DND-41 (cell line): ENCODE measurements around the gene LCT.

Experiments
- ATAC-seq: fragments of 200-7000 bp; cut with Tn5 transposase; 3 replicates; pipeline ENCODE4 v1.9.1; 2021; ENCODE audit warnings: low read depth; ENCODE audit not compliant: insufficient read depth
- DNase-seq: peaks from one replicate; pipeline ENCODE4 v3.0.0-alpha.2; 2020
- H2AFZ ChIP-seq: 2 replicates; pipeline ENCODE4 v1.6.0; 2012; ENCODE audit warnings: low read depth, low read length
- H3K27ac ChIP-seq: 2 replicates; pipeline ENCODE4 v1.5.1; 2012; ENCODE audit warnings: low read length, inconsistent platforms
- H3K27me3 ChIP-seq: fragments of 200-600 bp; sonication (generic); 2 replicates; pipeline ENCODE4 v1.6.0; 2012; ENCODE audit warnings: low read length, mild to moderate bottlenecking, inconsistent platforms; ENCODE audit not compliant: insufficient read depth, poor library complexity
- H3K36me3 ChIP-seq: 2 replicates; pipeline ENCODE4 v1.5.1; 2012; ENCODE audit warnings: low read length, inconsistent platforms; ENCODE audit not compliant: insufficient read depth
- H3K4me1 ChIP-seq: 2 replicates; pipeline ENCODE4 v1.5.1; 2012; ENCODE audit warnings: mild to moderate bottlenecking, low read length; ENCODE audit not compliant: insufficient read depth
- H3K4me2 ChIP-seq: 2 replicates; pipeline ENCODE4 v1.6.0; 2012; ENCODE audit warnings: mild to moderate bottlenecking, moderate library complexity, low read length, inconsistent platforms; ENCODE audit not compliant: insufficient read depth
- H3K4me3 ChIP-seq, 2 experiments: fragments of 200-600 bp in 1 of 2; shearing (Covaris generic) in 1 of 2; 2 replicates each; pipeline ENCODE4 v1.5.1; 2012 to 2016; ENCODE audit warnings: inconsistent platforms in 2 of 2, low read length in 2 of 2, mild to moderate bottlenecking in 2 of 2, low read depth in 1 of 2, moderate library complexity in 1 of 2
- H3K79me2 ChIP-seq: 2 replicates; pipeline ENCODE4 v1.6.0; 2012; ENCODE audit warnings: low read length, inconsistent platforms; ENCODE audit not compliant: insufficient read depth
- H3K9ac ChIP-seq: 2 replicates; pipeline ENCODE4 v1.6.0; 2012; ENCODE audit warnings: low read depth, mild to moderate bottlenecking, inconsistent platforms, low read length, moderate library complexity
- H3K9me3 ChIP-seq: 2 replicates; pipeline ENCODE4 v1.5.1; 2012; ENCODE audit warnings: low read length, moderate library complexity, mild to moderate bottlenecking, inconsistent platforms; ENCODE audit not compliant: insufficient read depth, severe bottlenecking
- H4K20me1 ChIP-seq: 2 replicates; pipeline ENCODE4 v1.6.0; 2012; ENCODE audit warnings: low read length; ENCODE audit not compliant: insufficient read depth
- CTCF ChIP-seq: IDR thresholded peaks from 2 replicates; pipeline ENCODE4 v1.5.1; 2012; ENCODE audit warnings: borderline replicate concordance, low read length, moderate library complexity, mild to moderate bottlenecking; ENCODE audit not compliant: poor library complexity, severe bottlenecking; ENCODE audit errors: extremely low read depth
- EZH2 ChIP-seq: IDR thresholded peaks from 3 replicates; pipeline ENCODE4 v1.6.1; 2012; ENCODE audit warnings: borderline replicate concordance, low read depth, mild to moderate bottlenecking, moderate library complexity, low read length, inconsistent platforms; ENCODE audit not compliant: severe bottlenecking

Gene LCT

GRCh38 chr2:135744760-135745314 is 92.1 kb downstream of the LCT start:
- no peak overlapping the region for H3K27ac ChIP-seq
- ATAC-seq, result peak; percentile 20; the same call in 1 of the 3 replicates
- H3K4me2 ChIP-seq, result peak overlapping the region; percentile 90
- H3K9me3 ChIP-seq, result no peaks in the 10 kb centered on the region
- peak overlapping the region in 1 of 2 experiments; percentile 23; a peak in 1 of 4 replicates for H3K4me3 ChIP-seq
- no peak overlapping the region for H2AFZ ChIP-seq
- H3K27me3 ChIP-seq, result no peaks in the 10 kb centered on the region
- DNase-seq, result peak; percentile 47
- peaks cover 61% of the 10 kb centered on the region for H3K36me3 ChIP-seq
- H3K79me2 ChIP-seq, result peaks cover 81% of the 10 kb centered on the region
- H3K9ac ChIP-seq, result no peak overlapping the region; the same call in 1 of the 2 replicates
- TF ChIP-seq EZH2 (no peak), CTCF (peak; percentile 60)
- H4K20me1 ChIP-seq, result peaks cover 40% of the 10 kb centered on the region
- peaks cover 35% of the 10 kb centered on the region for H3K4me1 ChIP-seq

GRCh38 chr2:135743860-135744259 is 93.1 kb downstream of the LCT start:
- Histone ChIP-seq H2AFZ (no peak overlapping the region), H3K4me1 (peaks cover 35% of the 10 kb centered on the region), H3K27me3 (no peaks in the 10 kb centered on the region), H3K79me2 (peaks cover 72% of the 10 kb centered on the region), H3K9ac (peak overlapping the region; percentile 96; the same call in 1 of the 2 replicates), H3K27ac (peak overlapping the region; percentile 23; the same call in 1 of the 2 replicates), H3K4me2 (peak overlapping the region; percentile 90), H3K9me3 (no peaks in the 10 kb centered on the region), H3K36me3 (peaks cover 51% of the 10 kb centered on the region), H3K4me3 (peak overlapping the region in 1 of 2 experiments; percentile 92; a peak in 3 of 4 replicates), H4K20me1 (peaks cover 40% of the 10 kb centered on the region)
- no peak for ATAC-seq
- no peak for TF ChIP-seq CTCF
- no peak for TF ChIP-seq EZH2
- no peak for DNase-seq

GRCh38 chr2:135742325-135742757 is 94.6 kb downstream of the LCT start:
- Histone ChIP-seq H3K36me3 (peaks cover 37% of the 10 kb centered on the region), H3K27me3 (no peaks in the 10 kb centered on the region), H4K20me1 (peaks cover 36% of the 10 kb centered on the region), H3K9me3 (no peaks in the 10 kb centered on the region), H3K4me1 (peaks cover 35% of the 10 kb centered on the region), H3K9ac (peak overlapping the region; percentile 96), H3K79me2 (peaks cover 59% of the 10 kb centered on the region), H3K27ac (peak overlapping the region; percentile 92), H3K4me2 (peak overlapping the region; percentile 90), H2AFZ (peak overlapping the region; percentile 96), H3K4me3 (peak overlapping the region; percentile 92)
- peak; percentile 10 for ATAC-seq
- no peak for TF ChIP-seq CTCF
- no peak for TF ChIP-seq EZH2
- peak; percentile 44 for DNase-seq
